GM23338 (cell line): ENCODE results near the gene ASAP2. TPM values are rescaled to one million over a fixed set of nuclear protein-coding genes. Genes with fewer than 3 reads are reported as not detected.

Experiments
- ATAC-seq: fragments of 200-7000 bp; cut with Tn5 transposase; 3 replicates; pipeline ENCODE4 v1.9.1; 2020
- DNase-seq: peaks from one replicate; pipeline ENCODE4 v3.0.0-alpha.2; 2015; ENCODE audit warnings: low spot score
- H2AFZ ChIP-seq: fragments of 200-600 bp; sonication (generic); 2 replicates; pipeline ENCODE4 v1.8.0; 2016; ENCODE audit warnings: antibody characterized with exemption, mild to moderate bottlenecking, moderate library complexity
- H3F3A ChIP-seq: fragments of 200-600 bp; sonication (generic); replicated peaks from 2 replicates; pipeline ENCODE4 v1.8.0; 2017; ENCODE audit warnings: antibody characterized with exemption, mixed run types, low read depth
- H3K27ac ChIP-seq: fragments of 200-600 bp; sonication (generic); 2 replicates; pipeline ENCODE4 v1.6.1; 2016; ENCODE audit warnings: low read depth
- H3K27me3 ChIP-seq: fragments of 200-600 bp; sonication (generic); 2 replicates; pipeline ENCODE4 v1.8.0; 2016; ENCODE audit warnings: mild to moderate bottlenecking, mixed run types, moderate library complexity; ENCODE audit not compliant: insufficient read depth
- H3K36me3 ChIP-seq: fragments of 200-600 bp; sonication (generic); 2 replicates; pipeline ENCODE4 v1.8.0; 2016; ENCODE audit warnings: mild to moderate bottlenecking; ENCODE audit not compliant: insufficient read depth
- H3K4me1 ChIP-seq: fragments of 200-600 bp; sonication (generic); 2 replicates; pipeline ENCODE4 v1.8.0; 2016; ENCODE audit warnings: mild to moderate bottlenecking, moderate library complexity; ENCODE audit not compliant: insufficient read depth
- H3K4me2 ChIP-seq: fragments of 200-600 bp; sonication (generic); 2 replicates; pipeline ENCODE4 v1.7.1; 2017; ENCODE audit warnings: mixed run types
- H3K4me3 ChIP-seq: fragments of 200-600 bp; sonication (generic); 2 replicates; pipeline ENCODE4 v1.6.1; 2016; ENCODE audit warnings: mixed run types
- H3K79me2 ChIP-seq: fragments of 200-600 bp; sonication (generic); replicated peaks from 2 replicates; pipeline ENCODE4 v1.8.0; 2017; ENCODE audit warnings: mild to moderate bottlenecking; ENCODE audit not compliant: insufficient read depth
- H3K9me2 ChIP-seq: fragments of 200-600 bp; sonication (generic); 2 replicates; pipeline ENCODE4 v1.8.0; 2017; ENCODE audit not compliant: insufficient read depth
- H4K20me1 ChIP-seq: fragments of 200-600 bp; sonication (generic); replicated peaks from 2 replicates; pipeline ENCODE4 v1.8.0; 2017; ENCODE audit warnings: mild to moderate bottlenecking; ENCODE audit not compliant: insufficient read depth
- H3K27ac Mint-ChIP-seq: 2 replicates; pipeline ENCODE4 v1.8.0; 2020; ENCODE audit warnings: inconsistent platforms, mild to moderate bottlenecking, moderate library complexity, mixed read lengths
- H3K27me3 Mint-ChIP-seq: 3 replicates; pipeline ENCODE4 v1.8.0; 2022; ENCODE audit warnings: low read depth, mild to moderate bottlenecking, moderate library complexity, mixed read lengths, inconsistent platforms; ENCODE audit not compliant: insufficient read depth, poor library complexity
- H3K36me3 Mint-ChIP-seq: 3 replicates; pipeline ENCODE4 v1.8.0; 2021; ENCODE audit warnings: low read depth, mild to moderate bottlenecking, inconsistent platforms, moderate library complexity, mixed read lengths
- H3K4me1 Mint-ChIP-seq: 3 replicates; pipeline ENCODE4 v1.8.0; 2020; ENCODE audit warnings: mild to moderate bottlenecking, inconsistent platforms, mixed read lengths
- H3K4me3 Mint-ChIP-seq: 3 replicates; pipeline ENCODE4 v1.8.0; 2021; ENCODE audit warnings: moderate library complexity, mild to moderate bottlenecking, inconsistent platforms, mixed read lengths
- H3K9me3 Mint-ChIP-seq: 3 replicates; pipeline ENCODE4 v1.8.0; 2020; ENCODE audit warnings: moderate library complexity, mild to moderate bottlenecking, inconsistent platforms, mixed read lengths
- CREB1 ChIP-seq: fragments of 250-450 bp; sonication (Bioruptor Pico); IDR thresholded peaks from 2 replicates; pipeline ENCODE4 v1.5.0; 2020; ENCODE audit warnings: low read depth, mild to moderate bottlenecking, moderate library complexity
- EZH2phosphoT487 ChIP-seq: fragments of 200-600 bp; sonication (generic); IDR thresholded peaks from one replicate; pipeline ENCODE4 v1.8.1; 2018; ENCODE audit warnings: antibody characterized with exemption; ENCODE audit not compliant: unreplicated experiment
- JUNB ChIP-seq: IDR thresholded peaks from one replicate; pipeline ENCODE4 v1.6.1; 2016; ENCODE audit warnings: antibody characterized with exemption; ENCODE audit not compliant: unreplicated experiment
- NANOG ChIP-seq: IDR thresholded peaks from 2 replicates; pipeline ENCODE4 v1.6.1; 2016; ENCODE audit warnings: antibody characterized with exemption, borderline replicate concordance
- POLR2AphosphoS5 ChIP-seq: IDR thresholded peaks from 2 replicates; pipeline ENCODE4 v1.6.1; 2016; ENCODE audit warnings: antibody characterized with exemption, low read depth
- REST ChIP-seq: IDR thresholded peaks from one replicate; pipeline ENCODE4 v1.6.1; 2018; ENCODE audit warnings: antibody characterized with exemption; ENCODE audit not compliant: unreplicated experiment
- STAT1 ChIP-seq: IDR thresholded peaks from one replicate; pipeline ENCODE4 v1.6.1; 2016; ENCODE audit warnings: antibody characterized with exemption; ENCODE audit not compliant: unreplicated experiment
- ZNF331 ChIP-seq: fragments of 250-450 bp; sonication (Bioruptor Pico); IDR thresholded peaks from 2 replicates; pipeline ENCODE4 v1.5.0; 2020; ENCODE audit warnings: low read depth, mild to moderate bottlenecking, moderate library complexity
- ZNF462 ChIP-seq: fragments of 250-450 bp; sonication (Bioruptor Pico); IDR thresholded peaks from 2 replicates; pipeline ENCODE4 v1.5.0; 2020; ENCODE audit warnings: mild to moderate bottlenecking, moderate library complexity
- polyA plus RNA-seq: library from polyadenylated mRNA; unstranded; fragments of >200 nt; fragmentation: Nextera tagmentation; extraction: Ambion mirVana; gene quantifications from 2 replicates; pipeline ENCODE4 v1.2.1, GENCODE V29; 2016
- total RNA-seq: library from RNA; depleted of rRNA; stranded (reverse); fragments of >200 nt; shearing (Covaris generic); gene quantifications from 2 replicates; pipeline ENCODE4 v1.2.3, GENCODE V29; 2014
- TF ChIP-seq, protein P1 (sequence below), 2 experiments: fragments of 200-600 bp in 1 of 2; sonication (generic) in 1 of 2; conservative IDR thresholded peaks; 2 replicates each; pipeline versions ENCODE4 v1.5.1 to v1.6.1; 2016 to 2017; ENCODE audit warnings: antibody characterized with exemption in 2 of 2, low read depth in 2 of 2, mild to moderate bottlenecking in 2 of 2, moderate library complexity in 1 of 2
- TF ChIP-seq, protein P2 (sequence below): IDR thresholded peaks from 2 replicates; pipeline ENCODE4 v1.6.1; 2016; ENCODE audit warnings: antibody characterized with exemption

The ASAP2 gene
- total and polyA plus RNA-seq, 2 experiments from 2014 or later = 2.6 to 15.6 TPM

DNA sequence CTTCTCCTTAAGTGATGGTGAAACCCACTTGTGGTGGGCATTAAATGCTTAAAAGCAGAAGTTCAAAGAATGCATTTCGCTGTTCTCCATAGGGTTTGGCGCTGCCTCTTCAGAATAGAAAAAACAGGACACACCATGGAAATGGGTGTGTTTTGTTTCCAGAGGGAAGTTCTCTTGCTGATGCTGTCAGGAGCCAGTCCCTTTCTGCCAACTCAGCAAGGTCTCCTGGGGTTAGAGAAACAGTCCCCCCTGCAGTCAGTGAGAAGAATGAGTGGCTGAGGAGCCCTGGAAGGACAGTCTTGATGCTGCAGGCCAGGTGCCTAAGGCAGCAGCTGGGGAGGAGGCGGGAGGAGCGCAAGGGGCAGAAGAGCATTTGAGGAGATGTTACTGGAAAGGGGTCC is 37.8 kb upstream of the ASAP2 start (continued):
- no peak for TF ChIP-seq REST
- no peak for TF ChIP-seq POLR2AphosphoS5
- TF ChIP-seq, protein P1, sequence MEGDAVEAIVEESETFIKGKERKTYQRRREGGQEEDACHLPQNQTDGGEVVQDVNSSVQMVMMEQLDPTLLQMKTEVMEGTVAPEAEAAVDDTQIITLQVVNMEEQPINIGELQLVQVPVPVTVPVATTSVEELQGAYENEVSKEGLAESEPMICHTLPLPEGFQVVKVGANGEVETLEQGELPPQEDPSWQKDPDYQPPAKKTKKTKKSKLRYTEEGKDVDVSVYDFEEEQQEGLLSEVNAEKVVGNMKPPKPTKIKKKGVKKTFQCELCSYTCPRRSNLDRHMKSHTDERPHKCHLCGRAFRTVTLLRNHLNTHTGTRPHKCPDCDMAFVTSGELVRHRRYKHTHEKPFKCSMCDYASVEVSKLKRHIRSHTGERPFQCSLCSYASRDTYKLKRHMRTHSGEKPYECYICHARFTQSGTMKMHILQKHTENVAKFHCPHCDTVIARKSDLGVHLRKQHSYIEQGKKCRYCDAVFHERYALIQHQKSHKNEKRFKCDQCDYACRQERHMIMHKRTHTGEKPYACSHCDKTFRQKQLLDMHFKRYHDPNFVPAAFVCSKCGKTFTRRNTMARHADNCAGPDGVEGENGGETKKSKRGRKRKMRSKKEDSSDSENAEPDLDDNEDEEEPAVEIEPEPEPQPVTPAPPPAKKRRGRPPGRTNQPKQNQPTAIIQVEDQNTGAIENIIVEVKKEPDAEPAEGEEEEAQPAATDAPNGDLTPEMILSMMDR (conservative IDR thresholded peaks at IDR 0.05; ENCODE audit: low read depth in 2 of 2) = 0 out of 4 replicates have a peak, but pooled peaks of 1 of the 2 experiments have one; percentile 3

DNA sequence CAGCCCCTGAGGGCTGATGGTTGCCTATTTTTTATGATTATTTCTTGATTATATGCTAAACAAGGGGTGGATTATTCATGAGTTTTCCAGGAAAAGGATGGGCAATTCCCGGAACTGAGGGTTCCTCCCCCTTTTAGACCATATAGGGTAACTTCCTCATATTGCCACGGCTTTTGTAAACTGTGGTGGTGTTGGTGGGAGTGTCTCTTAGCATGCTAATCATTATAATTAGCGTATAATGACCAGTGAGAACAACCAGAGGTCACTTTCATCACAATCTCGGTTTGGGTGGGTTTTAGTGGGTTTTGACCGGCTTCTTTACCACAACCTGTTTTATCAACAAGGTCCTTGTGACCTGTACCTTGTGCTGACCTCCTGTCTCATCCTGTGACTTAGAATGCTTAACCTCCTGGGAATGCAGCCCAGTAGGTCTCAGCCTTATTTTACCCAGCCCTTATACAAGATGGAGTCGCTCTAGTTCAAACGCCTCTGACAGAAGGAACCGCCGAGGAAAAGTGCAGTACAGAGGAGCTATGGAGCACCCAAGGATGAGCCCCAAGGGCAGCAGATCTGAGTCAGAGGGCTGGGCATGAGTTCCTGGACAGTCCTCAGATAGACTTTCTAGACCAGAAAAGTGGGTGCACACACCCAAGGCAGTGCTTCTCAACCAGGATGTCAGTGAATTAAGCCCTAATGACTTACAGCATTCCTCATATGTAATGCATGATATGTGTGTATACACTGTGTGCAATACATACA is 37.1 kb upstream of the ASAP2 start:
- H3K79me2 ChIP-seq = no peaks in the 10 kb centered on the region
- ATAC-seq = no peak
- Mint-ChIP-seq H3K9me3 (peaks cover 5% of the 10 kb centered on the region; the same call in 2 of the 3 replicates), H3K27ac (no peak overlapping the region), H3K27me3 (no peaks in the 10 kb centered on the region), H3K4me1 (peaks cover 25% of the 10 kb centered on the region), H3K4me3 (no peak overlapping the region), H3K36me3 (peaks cover 3% of the 10 kb centered on the region; the same call in 1 of the 3 replicates)
- H3K27ac ChIP-seq = no peak overlapping the region
- no peak overlapping the region for H3K4me3 ChIP-seq
- no peaks in the 10 kb centered on the region for H3K27me3 ChIP-seq
- H3K9me2 ChIP-seq = peaks cover 2% of the 10 kb centered on the region; the same call in 1 of the 2 replicates
- H3K4me1 ChIP-seq = peaks cover 15% of the 10 kb centered on the region
- no peaks in the 10 kb centered on the region for H3K36me3 ChIP-seq
- DNase-seq = no peak
- no peak overlapping the region for H2AFZ ChIP-seq
- no peak overlapping the region for H3K4me2 ChIP-seq
- H4K20me1 ChIP-seq = no peaks in the 10 kb centered on the region
- H3F3A ChIP-seq = no peaks in the 10 kb centered on the region
- no peak for TF ChIP-seq EZH2phosphoT487
- no peak for TF ChIP-seq POLR2AphosphoS5
- no peak for TF ChIP-seq ZNF462 (CRISPR knock-in tag)
- no peak for TF ChIP-seq CREB1 (CRISPR knock-in tag)
- TF ChIP-seq STAT1 = no peak
- TF ChIP-seq, protein P2, sequence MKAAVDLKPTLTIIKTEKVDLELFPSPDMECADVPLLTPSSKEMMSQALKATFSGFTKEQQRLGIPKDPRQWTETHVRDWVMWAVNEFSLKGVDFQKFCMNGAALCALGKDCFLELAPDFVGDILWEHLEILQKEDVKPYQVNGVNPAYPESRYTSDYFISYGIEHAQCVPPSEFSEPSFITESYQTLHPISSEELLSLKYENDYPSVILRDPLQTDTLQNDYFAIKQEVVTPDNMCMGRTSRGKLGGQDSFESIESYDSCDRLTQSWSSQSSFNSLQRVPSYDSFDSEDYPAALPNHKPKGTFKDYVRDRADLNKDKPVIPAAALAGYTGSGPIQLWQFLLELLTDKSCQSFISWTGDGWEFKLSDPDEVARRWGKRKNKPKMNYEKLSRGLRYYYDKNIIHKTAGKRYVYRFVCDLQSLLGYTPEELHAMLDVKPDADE = no peak
- TF ChIP-seq JUNB = no peak
- TF ChIP-seq NANOG = no peak
- TF ChIP-seq ZNF331 (CRISPR knock-in tag) = no peak
